Epithelial cell of proximal tubule (primary cell): Measurements from ENCODE around the gene NUDT3. TPM values are rescaled to one million over a fixed set of nuclear protein-coding genes. Genes with fewer than 3 reads are reported as not detected.
"Not testable (repeated sequence)": the region's sequence is repeated elsewhere in the genome, so short reads cannot be mapped to it uniquely, and the experiment has no call there.

ENCODE experiments used
- DNase-seq: peaks from one replicate; pipeline ENCODE4 v3.0.0-alpha.2; 2011; ENCODE audit warnings: low read depth
- H3K4me3 ChIP-seq: 2 replicates; pipeline ENCODE4 v1.5.1; 2011; ENCODE audit warnings: low read depth, mild to moderate bottlenecking, low read length
- total RNA-seq: library from RNA; depleted of rRNA; stranded (reverse); fragments of >200 nt; gene quantifications from 2 replicates; pipeline ENCODE4 v1.2.3, GENCODE V29; 2015
- TF ChIP-seq, protein P1 (sequence below): conservative IDR thresholded peaks from 2 replicates; pipeline ENCODE4 v1.5.1; 2012; ENCODE audit warnings: low read depth, mild to moderate bottlenecking, low read length

NUDT3 gene
- total RNA-seq, 1 donor from 2014 or later = 16.7 TPM

DNA sequence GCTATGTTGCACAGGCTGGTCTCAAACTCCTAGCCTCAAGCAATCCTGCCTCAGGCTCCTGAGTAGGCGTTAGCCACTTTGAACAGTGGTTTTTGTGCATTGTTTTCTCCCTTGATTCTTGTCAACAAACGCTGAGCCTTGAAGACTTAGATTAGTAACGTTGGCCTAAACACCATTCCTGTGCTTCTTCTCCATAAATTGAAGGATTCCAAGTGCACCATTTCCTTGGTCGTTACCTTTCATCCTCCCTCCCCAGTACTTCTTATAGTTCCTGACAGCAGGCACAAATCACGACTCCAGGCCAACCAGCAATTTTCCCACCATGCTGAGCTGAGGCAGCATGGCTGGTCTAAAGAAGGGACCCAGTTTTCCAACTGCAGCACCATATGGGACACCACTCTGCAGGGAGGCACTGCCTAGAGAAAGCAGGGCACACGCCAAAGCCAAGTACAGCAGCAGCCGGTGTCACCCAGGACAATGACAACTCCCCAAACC is 24.5 kb upstream of the NUDT3 start:
- TF ChIP-seq, protein P1, sequence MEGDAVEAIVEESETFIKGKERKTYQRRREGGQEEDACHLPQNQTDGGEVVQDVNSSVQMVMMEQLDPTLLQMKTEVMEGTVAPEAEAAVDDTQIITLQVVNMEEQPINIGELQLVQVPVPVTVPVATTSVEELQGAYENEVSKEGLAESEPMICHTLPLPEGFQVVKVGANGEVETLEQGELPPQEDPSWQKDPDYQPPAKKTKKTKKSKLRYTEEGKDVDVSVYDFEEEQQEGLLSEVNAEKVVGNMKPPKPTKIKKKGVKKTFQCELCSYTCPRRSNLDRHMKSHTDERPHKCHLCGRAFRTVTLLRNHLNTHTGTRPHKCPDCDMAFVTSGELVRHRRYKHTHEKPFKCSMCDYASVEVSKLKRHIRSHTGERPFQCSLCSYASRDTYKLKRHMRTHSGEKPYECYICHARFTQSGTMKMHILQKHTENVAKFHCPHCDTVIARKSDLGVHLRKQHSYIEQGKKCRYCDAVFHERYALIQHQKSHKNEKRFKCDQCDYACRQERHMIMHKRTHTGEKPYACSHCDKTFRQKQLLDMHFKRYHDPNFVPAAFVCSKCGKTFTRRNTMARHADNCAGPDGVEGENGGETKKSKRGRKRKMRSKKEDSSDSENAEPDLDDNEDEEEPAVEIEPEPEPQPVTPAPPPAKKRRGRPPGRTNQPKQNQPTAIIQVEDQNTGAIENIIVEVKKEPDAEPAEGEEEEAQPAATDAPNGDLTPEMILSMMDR = no peak
- no peak overlapping the region for H3K4me3 ChIP-seq
- DNase-seq = no peak

DNA sequence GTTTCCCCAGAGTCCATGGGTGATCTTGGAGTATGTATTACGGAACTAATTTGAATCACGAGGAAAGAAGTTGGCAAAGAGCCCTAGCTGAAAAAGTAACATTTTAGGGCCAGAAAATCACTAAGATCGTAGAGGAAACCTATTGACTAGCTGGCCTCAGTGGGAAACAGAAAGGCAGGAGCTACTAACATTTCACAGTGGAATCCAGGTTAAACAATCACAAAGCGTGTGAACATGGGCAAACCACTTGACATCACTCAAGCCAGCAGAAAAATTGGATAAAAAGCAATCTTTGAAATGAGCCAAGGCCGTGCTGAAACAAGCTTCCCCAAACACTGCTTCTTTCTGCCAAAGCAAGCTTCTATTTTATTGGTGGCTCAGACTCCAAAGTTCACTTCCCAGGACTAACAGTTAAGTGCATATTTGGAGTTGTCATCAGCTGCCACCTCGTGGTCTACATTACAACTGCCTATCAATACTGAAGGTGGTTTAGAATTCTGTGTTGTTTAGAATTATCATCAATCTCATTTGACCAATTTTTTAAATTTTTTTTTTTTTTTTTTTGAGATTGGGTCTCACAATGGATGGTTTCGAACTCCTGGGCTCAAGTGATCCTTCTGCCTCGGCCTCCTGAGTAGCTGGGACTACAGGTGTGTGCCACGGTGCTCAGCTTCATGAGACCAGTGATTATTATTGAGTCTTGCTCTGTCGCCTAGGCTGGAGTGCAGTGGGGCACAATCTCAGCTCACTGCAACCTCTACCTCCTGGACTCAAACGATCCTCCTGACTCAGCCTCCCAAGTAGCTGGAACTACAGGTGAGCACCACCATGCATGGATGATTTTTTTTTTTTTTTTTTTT is 22.8 kb upstream of the NUDT3 start:
- DNase-seq = no peak
- TF ChIP-seq, protein P1 = peak; percentile 78
- no peak overlapping the region for H3K4me3 ChIP-seq

GRCh38 chr6:34412643-34413214 is 20.3 kb upstream of the NUDT3 start:
- H3K4me3 ChIP-seq = no peak overlapping the region
- TF ChIP-seq, protein P1 = no peak
- DNase-seq = no peak

GRCh38 chr6:34412016-34412415 is 19.5 kb upstream of the NUDT3 start:
- TF ChIP-seq, protein P1 = no peak
- no peak overlapping the region for H3K4me3 ChIP-seq
- DNase-seq = no peak

- DNase-seq, H3K4me3 ChIP-seq: not testable (repeated sequence)
Observed at GRCh38 chr6:34407915-34408314, 15.4 kb upstream of the NUDT3 start.

GRCh38 chr6:34396518-34396917 is 4.0 kb upstream of the NUDT3 start:
- TF ChIP-seq, protein P1 = no peak
- H3K4me3 ChIP-seq = no peak overlapping the region
- DNase-seq = no peak

- TF ChIP-seq, protein P1 = no peak
- DNase-seq = no peak
- no peak overlapping the region for H3K4me3 ChIP-seq
Observed at GRCh38 chr6:34393966-34394305, 1.5 kb upstream of the NUDT3 start.
